Liver (tissue), 9 donors: Measurements from ENCODE around the gene PIGA. TPM values are rescaled to one million over a fixed set of nuclear protein-coding genes. Genes with fewer than 3 reads are reported as not detected.

Experiments
- DNase-seq: peaks from one replicate; pipeline ENCODE4 v3.0.0-alpha.2; 2017; ENCODE audit warnings: low spot score
- H3K27ac ChIP-seq, 2 donors: one replicate each; pipeline ENCODE4 v1.7.0; 2013; ENCODE audit warnings: inconsistent platforms in 2 of 2, low read length in 2 of 2, control low read depth in 1 of 2, low read depth in 1 of 2, mild to moderate bottlenecking in 1 of 2
- H3K27me3 ChIP-seq, 4 donors: one replicate each; pipeline versions ENCODE4 v1.6.1 to v1.7.0; 2013; ENCODE audit warnings: low read length in 3 of 4, inconsistent platforms in 1 of 4, mild to moderate bottlenecking in 1 of 4, moderate library complexity in 1 of 4; ENCODE audit not compliant: control insufficient read depth in 4 of 4, insufficient read depth in 4 of 4
- H3K36me3 ChIP-seq, 4 donors: one replicate each; pipeline versions ENCODE4 v1.6.1 to v1.7.0; 2013; ENCODE audit warnings: low read length in 3 of 4, mild to moderate bottlenecking in 3 of 4, low read depth in 1 of 4, moderate library complexity in 1 of 4; ENCODE audit not compliant: control insufficient read depth in 4 of 4, insufficient read depth in 3 of 4
- H3K4me1 ChIP-seq, 4 donors: one replicate each; pipeline versions ENCODE4 v1.6.1 to v1.7.0; 2013; ENCODE audit warnings: low read length in 3 of 4, mild to moderate bottlenecking in 3 of 4, moderate library complexity in 1 of 4; ENCODE audit not compliant: control insufficient read depth in 4 of 4, insufficient read depth in 4 of 4
- H3K4me3 ChIP-seq, 3 donors: one replicate each; pipeline versions ENCODE4 v1.6.1 to v1.7.0; 2013; ENCODE audit warnings: low read length in 3 of 3, control low read depth in 1 of 3, low read depth in 1 of 3, mild to moderate bottlenecking in 1 of 3
- H3K9ac ChIP-seq, 2 donors: one replicate each; pipeline ENCODE4 v1.7.0; 2013; ENCODE audit warnings: low read length in 2 of 2, mild to moderate bottlenecking in 2 of 2, moderate library complexity in 2 of 2, control low read depth in 1 of 2, low read depth in 1 of 2
- H3K9me3 ChIP-seq, 4 donors: one replicate each; pipeline versions ENCODE4 v1.6.1 to v1.7.0; 2013; ENCODE audit warnings: low read length in 3 of 4; ENCODE audit not compliant: control insufficient read depth in 4 of 4
- ATF3 ChIP-seq: IDR thresholded peaks from 2 replicates; pipeline ENCODE4 v1.6.1; 2016; ENCODE audit warnings: antibody characterized with exemption
- CTCF ChIP-seq: fragments of 150-350 bp; IDR thresholded peaks from 2 replicates; pipeline ENCODE4 v1.5.1; 2017; ENCODE audit warnings: improper control_type of control experiment, low read depth, low read length; ENCODE audit not compliant: missing input control
- EGR1 ChIP-seq, 2 donors: IDR thresholded peaks; 2 replicates each; pipeline ENCODE4 v1.6.1; 2016 to 2018; ENCODE audit warnings: antibody characterized with exemption in 2 of 2, low read depth in 2 of 2
- FOXA1 ChIP-seq: IDR thresholded peaks from 2 replicates; pipeline ENCODE4 v1.6.1; 2016; ENCODE audit warnings: antibody characterized with exemption
- FOXA2 ChIP-seq: IDR thresholded peaks from 2 replicates; pipeline ENCODE4 v1.6.1; 2016; ENCODE audit warnings: antibody characterized with exemption
- GABPA ChIP-seq, 2 donors: IDR thresholded peaks in 1 of 2; conservative IDR thresholded peaks in 1 of 2; 2 replicates each; pipeline ENCODE4 v1.6.1; 2016; ENCODE audit warnings: antibody characterized with exemption in 2 of 2, mild to moderate bottlenecking in 1 of 2, moderate library complexity in 1 of 2
- HNF4A ChIP-seq, 2 donors: conservative IDR thresholded peaks; 2 replicates each; pipeline ENCODE4 v1.6.1; 2016; ENCODE audit warnings: antibody characterized with exemption in 2 of 2, mild to moderate bottlenecking in 2 of 2
- HNF4G ChIP-seq: IDR thresholded peaks from 2 replicates; pipeline ENCODE4 v1.6.1; 2016; ENCODE audit warnings: antibody characterized with exemption
- JUND ChIP-seq, 2 donors: IDR thresholded peaks; 2 replicates each; pipeline ENCODE4 v1.6.1; 2016; ENCODE audit warnings: antibody characterized with exemption in 2 of 2
- MAX ChIP-seq: IDR thresholded peaks from 2 replicates; pipeline ENCODE4 v1.6.1; 2016; ENCODE audit warnings: antibody characterized with exemption
- NR2F2 ChIP-seq: IDR thresholded peaks from 2 replicates; pipeline ENCODE4 v1.6.1; 2016; ENCODE audit warnings: antibody characterized with exemption
- RAD21 ChIP-seq, 2 donors: IDR thresholded peaks; 2 replicates each; pipeline ENCODE4 v1.6.1; 2016; ENCODE audit warnings: antibody characterized with exemption in 2 of 2, mild to moderate bottlenecking in 2 of 2
- REST ChIP-seq: IDR thresholded peaks from 2 replicates; pipeline ENCODE4 v1.6.1; 2016; ENCODE audit warnings: antibody characterized with exemption, mild to moderate bottlenecking
- RXRA ChIP-seq, 2 donors: IDR thresholded peaks; 2 replicates each; pipeline ENCODE4 v1.6.1; 2017 to 2018; ENCODE audit warnings: antibody characterized with exemption in 2 of 2, mild to moderate bottlenecking in 1 of 2
- SP1 ChIP-seq: IDR thresholded peaks from 2 replicates; pipeline ENCODE4 v1.6.1; 2018; ENCODE audit warnings: antibody characterized with exemption, mild to moderate bottlenecking
- TAF1 ChIP-seq: conservative IDR thresholded peaks from 2 replicates; pipeline ENCODE4 v1.6.1; 2016; ENCODE audit warnings: antibody characterized with exemption, mild to moderate bottlenecking
- YY1 ChIP-seq: IDR thresholded peaks from 2 replicates; pipeline ENCODE4 v1.6.1; 2016; ENCODE audit warnings: antibody characterized with exemption, mild to moderate bottlenecking
- ZBTB33 ChIP-seq: IDR thresholded peaks from 2 replicates; pipeline ENCODE4 v1.6.1; 2016; ENCODE audit warnings: antibody characterized with exemption
- WGBS: extraction: QIAGEN DNeasy Blood & Tissue Kit; methylation state at CpG from one replicate; pipeline ENCODE4 v1.1.7; 2013; 5-methylcytosine and 5-hydroxymethylcytosine counted together
- polyA plus RNA-seq, 2 donors: library from polyadenylated mRNA; stranded (reverse) in 1 of 2; unstranded in 1 of 2; fragments of 200-250 nt in 1 of 2; fragments of >200 nt in 1 of 2; fragmentation: Nextera tagmentation in 1 of 2; extraction: Ambion mirVana in 1 of 2; gene quantifications; one replicate each; pipeline versions ENCODE4 v1.2.1 to v1.2.3, GENCODE V29; 2013 to 2015
- total RNA-seq, 2 donors: library from RNA; depleted of rRNA; stranded (reverse); fragments of >200 nt; gene quantifications; one replicate each; pipeline ENCODE4 v1.2.3, GENCODE V29; 2014
- donor health status: healthy.
- donor health status: healthy.
- donor health status: healthy.
- donor health status: healthy.
- donor health status: healthy.

The PIGA gene
- total and polyA plus RNA-seq, 4 donors = 3.0 to 8.7 (median 5.6) TPM

- WGBS = 85% methylated on average over 8 of the region's 8 CpGs
- no peak overlapping the region for H3K27ac ChIP-seq
These were observed 15.1 kb upstream of the PIGA start for GRCh38 chrX:15350329-15350996.

More at GRCh38 chrX:15350329-15350996, 15.1 kb upstream of the PIGA start:
- no peak overlapping the region for H3K9ac ChIP-seq
- no peak for DNase-seq
- no peaks in the 10 kb centered on the region for H3K9me3 ChIP-seq
- no peaks in the 10 kb centered on the region for H3K36me3 ChIP-seq
- TF ChIP-seq FOXA1 (no peak), MAX (no peak), EGR1 (IDR thresholded peaks at IDR 0.05; ENCODE audit: low read depth in 2 of 2) (no peak), JUND (IDR thresholded peaks at IDR 0.05) (no peak), ZBTB33 (no peak), SP1 (no peak), TAF1 (no peak), HNF4G (no peak), NR2F2 (no peak), YY1 (no peak), RAD21 (IDR thresholded peaks at IDR 0.05) (no peak), ATF3 (no peak), REST (no peak), CTCF (no peak), GABPA (IDR thresholded peaks at IDR 0.05 in 1 of 2, conservative IDR thresholded peaks at IDR 0.05 in 1 of 2) (no peak), RXRA (IDR thresholded peaks at IDR 0.05) (no peak), FOXA2 (no peak), HNF4A (conservative IDR thresholded peaks at IDR 0.05) (no peak)
- H3K27me3 ChIP-seq = no peaks in the 10 kb centered on the region
- H3K4me3 ChIP-seq = no peak overlapping the region
- no peaks in the 10 kb centered on the region for H3K4me1 ChIP-seq
